ENCODE data around the gene LYSMD3.

Gene LYSMD3

DNA sequence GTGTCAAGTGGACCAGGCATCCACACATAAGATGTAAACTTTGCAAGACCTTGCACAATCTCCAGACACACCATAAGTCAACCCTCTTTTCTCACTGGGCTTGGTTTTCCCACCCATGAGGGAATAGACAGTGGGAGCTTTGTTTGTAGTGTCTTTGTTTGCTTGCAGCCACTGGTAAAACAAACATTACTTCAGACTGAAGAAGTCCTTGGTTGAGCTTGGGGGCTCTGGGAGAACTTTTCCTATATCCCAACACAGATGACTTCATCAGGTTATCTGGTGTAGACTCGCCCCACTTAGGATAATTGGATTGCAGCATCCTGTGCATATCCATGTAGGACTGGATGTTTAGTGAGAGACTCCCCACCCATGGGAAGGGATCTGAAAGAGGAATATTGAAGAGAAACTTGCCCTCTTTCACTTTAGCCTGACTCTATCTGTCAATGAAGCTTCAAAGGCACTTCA lies 17.7 kb upstream of the LYSMD3 start:
- peak; percentile 34 for DNase-seq (ENCODE audit: low spot score)

DNA sequence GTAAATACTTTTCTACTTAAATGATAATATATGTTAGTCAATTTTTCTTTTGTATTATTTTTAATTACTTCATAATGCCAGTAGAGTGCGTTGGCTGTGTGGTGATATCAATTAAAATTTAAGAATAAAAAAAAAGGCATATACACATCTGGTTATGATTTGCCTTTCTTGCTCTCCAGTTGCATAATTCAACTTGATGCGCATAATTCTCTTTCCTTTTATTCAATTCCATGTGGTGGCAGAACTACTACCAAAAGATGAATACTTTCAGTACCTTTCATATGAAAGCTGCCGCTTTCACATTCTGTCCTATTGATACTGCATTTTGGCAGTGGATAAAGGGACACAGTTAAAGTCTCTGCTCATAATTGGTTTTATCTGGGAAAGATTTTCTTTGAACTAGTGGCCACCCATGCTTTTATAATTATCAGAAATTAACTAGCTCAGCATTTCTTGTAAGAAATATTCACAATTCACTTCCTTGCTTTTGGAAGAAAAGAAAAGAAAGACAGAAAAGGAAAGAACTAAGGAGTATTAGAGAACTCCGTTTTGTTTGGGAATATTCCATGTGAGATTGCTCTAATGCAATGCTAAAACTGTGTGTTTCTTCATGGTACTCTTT lies 16.9 kb upstream of the LYSMD3 start:
- DNase-seq (ENCODE audit: low spot score): no peak

DNA sequence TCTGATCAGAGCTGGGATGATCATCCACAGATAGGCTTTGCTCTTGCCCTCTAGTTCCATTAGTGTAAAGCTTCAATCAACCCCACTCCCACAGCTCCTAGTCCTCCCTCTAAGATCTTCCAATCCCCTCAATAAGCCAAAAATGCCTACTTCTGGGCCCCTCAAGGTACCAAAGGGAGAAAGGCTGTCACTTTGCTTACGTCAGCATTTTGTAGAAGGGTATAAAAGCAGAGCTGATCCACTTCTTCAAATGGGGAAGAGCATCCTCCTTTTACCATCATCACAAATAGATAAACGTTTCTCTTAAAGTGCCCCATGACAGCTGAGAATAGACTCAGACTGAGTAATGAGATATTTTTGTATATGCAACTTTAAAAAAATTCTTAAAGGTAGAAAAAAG lies 16.1 kb upstream of the LYSMD3 start:
- no peak for DNase-seq (ENCODE audit: low spot score)

- DNase-seq (ENCODE audit: low spot score): no peak
Measured at GRCh38 chr5:90542827-90543519, 13.6 kb upstream of the LYSMD3 start.

DNA sequence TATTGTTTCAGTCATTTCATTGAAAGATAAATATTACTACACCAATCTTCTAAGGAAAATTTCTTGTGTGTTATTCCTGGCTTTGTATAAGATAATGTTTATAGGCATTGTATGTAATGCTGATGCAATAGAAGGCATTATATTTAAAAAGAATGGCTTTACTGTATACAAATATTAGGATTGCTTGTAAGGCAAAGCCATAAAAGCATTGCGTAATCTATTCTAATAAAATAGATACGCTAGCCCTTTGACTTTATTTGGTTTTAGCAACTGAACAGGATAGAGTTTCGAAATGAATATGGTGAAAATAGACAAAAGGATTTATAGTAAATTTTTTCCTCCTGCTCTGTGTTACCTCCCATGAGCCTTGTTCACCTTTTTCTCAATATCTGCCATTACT lies 5.5 kb upstream of the LYSMD3 start:
- DNase-seq (ENCODE audit: low spot score): peak; percentile 21

GRCh38 chr5:90533794-90534193 lies 4.4 kb upstream of the LYSMD3 start:
- no peak for DNase-seq (ENCODE audit: low spot score)

- no peak for DNase-seq (ENCODE audit: low spot score)
Measured at GRCh38 chr5:90530736-90531487, 1.5 kb upstream of the LYSMD3 start.

GRCh38 chr5:90529939-90530677 lies 724 bp upstream of the LYSMD3 start:
- peak; percentile 64 for DNase-seq (ENCODE audit: low spot score)

DNA sequence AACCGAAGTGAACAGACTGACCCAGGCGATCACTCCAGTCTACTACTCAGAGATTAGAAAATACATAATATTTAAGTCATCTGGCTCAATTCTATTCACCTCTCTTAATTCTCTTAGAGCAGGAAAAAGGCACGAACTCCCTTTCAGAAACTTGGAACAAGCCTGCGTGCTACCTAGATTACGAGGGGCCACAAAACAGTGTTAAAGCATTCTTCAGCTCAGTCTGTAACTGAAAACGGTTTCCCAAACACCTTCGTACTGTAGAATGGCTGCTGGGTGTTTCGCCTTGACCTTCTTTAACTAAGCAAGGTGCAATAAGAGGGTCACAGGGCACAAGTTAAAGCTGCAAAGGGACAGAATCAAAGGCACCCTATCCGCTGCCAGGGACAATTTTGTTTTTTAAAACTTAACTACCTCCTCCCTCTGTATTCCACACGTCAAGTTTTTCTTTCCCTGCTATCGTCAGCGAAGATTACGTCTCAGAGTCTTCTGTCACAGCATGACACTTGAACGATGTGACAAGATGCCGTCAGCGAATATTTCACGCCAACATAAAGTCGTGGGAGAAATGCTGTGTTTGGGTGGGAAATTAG lies 687 bp downstream of the LYSMD3 start:
- peak; percentile 16 for DNase-seq (ENCODE audit: low spot score)

DNA sequence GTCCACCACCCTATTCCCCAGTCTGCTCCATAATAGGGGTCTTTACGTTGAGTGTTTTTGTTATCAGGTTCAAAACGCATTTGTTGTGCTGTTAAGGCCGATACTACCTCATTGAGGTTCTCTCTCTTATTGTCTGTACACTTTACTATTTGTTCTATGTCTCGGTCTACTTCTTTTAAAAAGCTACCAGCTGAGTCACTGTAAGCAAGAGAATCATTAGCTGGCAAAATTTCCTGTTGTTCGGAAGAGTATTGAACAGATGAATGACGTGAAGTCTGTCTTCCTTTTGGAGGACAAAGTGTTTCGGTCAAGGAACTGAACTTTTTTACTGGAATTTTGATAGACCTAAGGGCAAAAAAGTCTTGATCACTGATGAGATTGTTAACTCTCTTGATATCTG lies 10.3 kb downstream of the LYSMD3 start:
- DNase-seq (ENCODE audit: low spot score): no peak

GRCh38 chr5:90518661-90519060 lies 10.7 kb downstream of the LYSMD3 start:
- DNase-seq (ENCODE audit: low spot score): no peak

- DNase-seq (ENCODE audit: low spot score): no peak
Measured at GRCh38 chr5:90514520-90514919, 14.9 kb downstream of the LYSMD3 start.

DNA sequence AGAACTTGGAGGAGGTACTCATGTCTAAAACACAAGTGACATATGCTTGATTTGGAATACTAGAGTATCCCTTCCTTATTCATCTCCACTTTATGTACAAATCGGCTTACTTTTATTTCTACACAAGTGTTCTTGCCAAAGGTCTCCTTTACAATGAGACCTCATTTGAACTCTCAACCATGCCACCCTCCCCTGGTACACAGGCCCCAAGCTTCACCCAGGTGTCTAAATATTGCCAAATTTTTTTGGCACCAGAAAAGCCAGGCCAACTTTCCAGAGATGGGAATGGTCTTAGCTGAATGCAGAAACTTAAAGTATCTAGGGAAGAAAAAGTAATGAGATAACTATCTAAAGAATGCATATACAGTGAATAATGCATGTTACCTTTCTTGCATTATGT lies 18.9 kb downstream of the LYSMD3 start:
- no peak for DNase-seq (ENCODE audit: low spot score)

DNA sequence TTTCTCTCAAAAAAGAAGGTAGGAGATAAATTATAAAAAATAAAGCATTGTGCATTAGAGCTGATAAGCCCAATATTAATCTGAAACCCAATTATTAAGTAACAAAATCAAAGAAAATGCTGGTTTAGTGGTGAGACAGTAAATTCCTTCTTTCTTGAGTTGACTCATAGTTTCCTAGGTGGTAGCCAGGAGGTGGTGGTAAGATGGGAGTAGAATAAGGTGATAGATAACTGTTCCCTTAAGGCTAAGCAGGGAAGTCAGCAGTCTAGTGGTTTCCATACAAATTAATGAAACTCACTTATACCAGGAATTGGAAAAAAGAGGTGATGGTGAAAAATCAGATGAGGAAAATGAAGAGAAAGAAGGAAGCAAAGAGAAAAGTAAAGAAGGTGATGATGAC lies 23.2 kb downstream of the LYSMD3 start:
- no peak for DNase-seq (ENCODE audit: low spot score)

GRCh38 chr5:90504743-90505142 lies 24.6 kb downstream of the LYSMD3 start:
- no peak for DNase-seq (ENCODE audit: low spot score)

DNA sequence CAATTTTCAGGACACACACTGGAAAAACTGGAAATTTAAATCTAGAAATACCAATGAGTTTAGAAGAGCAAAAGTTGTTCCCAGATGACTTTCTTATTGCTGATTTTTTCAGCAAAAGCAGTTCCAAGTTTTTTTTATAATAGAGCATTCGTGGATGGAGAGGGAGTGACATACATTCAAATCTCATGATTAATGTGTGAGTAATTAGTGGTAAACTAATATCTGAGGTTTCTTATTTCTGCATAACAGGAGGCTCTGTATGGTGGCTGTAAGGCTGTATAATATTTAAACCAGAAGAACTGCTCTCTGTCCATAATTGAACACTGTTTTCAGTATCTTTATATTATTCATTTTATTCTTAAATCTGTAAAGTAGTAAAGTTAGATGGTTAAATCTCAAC lies 25.8 kb downstream of the LYSMD3 start:
- no peak for DNase-seq (ENCODE audit: low spot score)

DNA sequence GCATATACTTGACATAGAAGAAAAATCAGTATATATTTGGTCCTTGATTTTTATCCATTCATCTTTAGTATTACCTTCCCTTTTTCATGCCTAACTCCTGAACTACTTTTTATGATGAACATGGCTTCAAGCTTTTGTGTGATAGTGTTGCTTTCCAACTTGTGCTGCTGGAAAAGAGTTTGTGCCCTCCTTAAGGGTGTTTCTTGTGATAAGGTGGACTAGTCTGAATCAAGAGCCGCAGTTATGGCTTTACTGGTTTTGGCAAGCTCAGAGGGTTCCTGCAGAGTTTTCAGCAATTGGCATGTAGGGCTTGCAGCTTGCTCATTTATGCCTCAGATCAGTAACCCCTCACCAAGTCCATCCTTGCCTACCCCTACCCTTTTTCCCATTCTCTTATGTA lies 34.2 kb downstream of the LYSMD3 start:
- DNase-seq (ENCODE audit: low spot score): no peak

DNA sequence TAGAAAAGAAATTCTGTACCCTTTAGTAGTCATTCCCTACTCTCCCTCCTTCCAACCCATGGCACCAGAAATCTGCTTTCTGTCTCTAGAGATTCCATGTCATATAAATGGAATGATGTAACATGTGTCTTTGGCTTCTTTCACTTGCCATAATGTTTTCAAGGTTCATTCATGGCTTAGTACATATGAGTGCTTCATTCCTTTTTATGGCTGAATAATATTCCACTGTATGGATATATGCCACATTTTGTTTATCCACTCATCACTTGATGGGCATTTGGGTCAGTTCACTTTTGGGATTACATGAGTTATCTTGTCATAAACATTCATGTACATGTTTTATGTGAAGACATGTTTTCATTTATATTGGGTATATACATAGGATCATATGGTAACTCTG lies 35.3 kb downstream of the LYSMD3 start:
- no peak for DNase-seq (ENCODE audit: low spot score)

DNA sequence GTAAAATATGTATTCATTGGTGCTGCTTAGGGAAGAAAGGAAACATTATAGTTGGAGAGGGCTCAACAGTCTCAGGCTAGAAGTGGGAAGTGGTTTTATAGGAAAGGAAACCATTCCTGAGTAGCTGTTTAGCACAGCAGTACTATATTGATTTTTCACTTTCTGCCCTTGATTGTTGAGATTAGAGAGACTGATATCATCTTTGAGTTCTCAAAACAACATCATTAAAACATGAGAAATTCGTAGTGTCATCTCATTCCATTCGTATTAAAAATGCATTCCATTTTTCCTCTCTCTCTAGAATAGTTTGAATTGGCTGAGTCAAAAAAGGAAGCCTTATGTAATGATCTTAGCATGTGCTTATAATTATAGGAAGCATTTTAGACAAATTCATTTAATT lies 40.6 kb downstream of the LYSMD3 start:
- DNase-seq (ENCODE audit: low spot score): no peak

- no peak for DNase-seq (ENCODE audit: low spot score)
Measured at GRCh38 chr5:90484540-90484939, 44.8 kb downstream of the LYSMD3 start.

DNA sequence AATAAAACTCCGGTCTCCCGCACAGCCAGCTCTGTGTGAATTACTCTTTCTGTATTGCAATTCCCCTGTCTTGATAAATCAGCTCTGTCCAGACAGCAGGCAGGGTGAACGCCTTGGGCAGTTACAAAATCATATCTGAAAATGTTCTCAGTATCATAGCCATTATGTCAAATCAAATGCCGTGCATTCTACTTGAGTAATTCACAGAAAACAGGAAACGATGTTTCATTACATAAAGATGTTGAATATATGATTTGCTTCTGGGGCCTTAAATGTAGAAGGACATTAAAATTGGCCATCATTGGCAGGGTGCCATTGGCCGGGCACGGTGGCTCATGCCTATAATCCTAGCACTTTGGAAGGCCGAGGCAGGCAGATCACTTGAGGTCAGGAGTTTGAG lies 46.2 kb downstream of the LYSMD3 start:
- no peak for DNase-seq (ENCODE audit: low spot score)

DNA sequence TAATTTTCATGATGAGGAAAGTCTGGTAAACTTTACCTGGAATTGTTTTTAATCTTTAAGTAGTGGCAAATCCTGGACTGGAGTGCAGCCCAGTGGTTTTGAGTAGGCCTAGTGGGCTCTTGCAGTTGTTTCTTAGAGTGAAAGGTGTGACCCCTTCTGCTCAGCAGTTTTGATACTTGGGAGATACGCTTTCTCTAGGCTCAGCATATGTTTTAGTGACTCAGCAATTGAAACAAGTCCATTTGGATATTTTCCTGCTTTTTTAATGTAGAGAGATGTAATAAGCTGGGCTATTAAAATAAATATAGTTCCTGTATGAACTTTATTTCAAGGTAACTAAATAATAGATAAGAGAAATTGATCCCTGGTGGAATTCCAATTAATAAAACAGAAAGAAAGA lies 48.7 kb downstream of the LYSMD3 start:
- no peak for DNase-seq (ENCODE audit: low spot score)
